Caco-2 (cell line): ENCODE data around the gene KAT5. TPM values are rescaled to one million over a fixed set of nuclear protein-coding genes. Genes with fewer than 3 reads are reported as not detected.
"Not testable (repeated sequence)": the region's sequence is repeated elsewhere in the genome, so short reads cannot be mapped to it uniquely, and the experiment has no call there.

Source experiments
- BruUV-seq: library from RNA; stranded (reverse); fragments of 400-500 nt; replicated peaks from 2 replicates; lab custom pipeline; 2021; lab: Mats Ljungman, UMichigan
- CTCF ChIA-PET: fragments of 300-600 bp; sonication (Branson Sonifier 250); formaldehyde crosslinking; loops from one replicate; lab custom pipeline; 2022; ENCODE audit warnings: antibody characterized with exemption; lab: Charles Lee
- POLR2A ChIA-PET: fragments of 300-600 bp; sonication (Branson Sonifier 250); formaldehyde crosslinking; loops from one replicate; lab custom pipeline; 2022; ENCODE audit warnings: antibody characterized with exemption; lab: Charles Lee
- DNase-seq, 2 experiments: peaks; one replicate each; pipeline versions ENCODE4 v3.0.0 to v3.0.0-alpha.2; 2020 to 2022
- H3K27me3 ChIP-seq: replicated peaks from 2 replicates; pipeline ENCODE4 v1.6.0; 2011; ENCODE audit warnings: low read length; ENCODE audit not compliant: control insufficient read depth, insufficient read depth
- H3K36me3 ChIP-seq: 2 replicates; pipeline ENCODE4 v1.5.1; 2011; ENCODE audit warnings: low read length; ENCODE audit not compliant: control insufficient read depth, insufficient read depth
- H3K4me1 ChIP-seq: fragments of 250-450 bp; sonication (Bioruptor Pico); 2 replicates; pipeline ENCODE4 v1.5.1; 2020; ENCODE audit warnings: mild to moderate bottlenecking
- H3K4me3 ChIP-seq: 2 replicates; pipeline ENCODE4 v1.5.1; 2011; ENCODE audit warnings: low read depth, mild to moderate bottlenecking, control low read depth, low read length
- H3K9me3 ChIP-seq: fragments of 250-450 bp; sonication (Bioruptor Pico); 2 replicates; pipeline ENCODE4 v1.5.1; 2020; ENCODE audit warnings: mild to moderate bottlenecking, moderate library complexity
- H3K27ac Mint-ChIP-seq: one replicate; pipeline ENCODE4 v1.8.0; 2022; ENCODE audit warnings: mixed read lengths; ENCODE audit not compliant: unreplicated experiment
- H3K27me3 Mint-ChIP-seq: one replicate; pipeline ENCODE4 v1.8.0; 2022; ENCODE audit warnings: mixed read lengths; ENCODE audit not compliant: insufficient read depth, unreplicated experiment
- H3K36me3 Mint-ChIP-seq: one replicate; pipeline ENCODE4 v1.8.0; 2022; ENCODE audit warnings: mild to moderate bottlenecking, mixed read lengths; ENCODE audit not compliant: insufficient read depth, unreplicated experiment
- H3K4me1 Mint-ChIP-seq: one replicate; pipeline ENCODE4 v1.8.0; 2022; ENCODE audit warnings: low read depth, mixed read lengths; ENCODE audit not compliant: unreplicated experiment
- H3K4me3 Mint-ChIP-seq: one replicate; pipeline ENCODE4 v1.8.0; 2022; ENCODE audit warnings: mild to moderate bottlenecking, moderate library complexity, mixed read lengths; ENCODE audit not compliant: unreplicated experiment
- H3K9me3 Mint-ChIP-seq: one replicate; pipeline ENCODE4 v1.8.0; 2022; ENCODE audit warnings: mixed read lengths; ENCODE audit not compliant: unreplicated experiment
- intact Hi-C: fragments of 100-400 bp; cut with micrococcal nuclease; formaldehyde crosslinking; loops from one replicate; pipeline ENCODE4 v1.10.0; 2022; ENCODE audit not compliant: unreplicated experiment
- total RNA-seq: library from RNA; stranded (reverse); gene quantifications from 2 replicates; pipeline ENCODE4 v1.2.3, GENCODE V29; 2022
- TF ChIP-seq, protein P1 (sequence below), 2 experiments: fragments of 200-600 bp in 1 of 2; IDR thresholded peaks; 1 replicate in 1 of 2; 2 replicates in 1 of 2; pipeline versions ENCODE4 v1.5.1 to v1.8.0; 2011 to 2022; ENCODE audit warnings: antibody characterized with exemption in 1 of 2, control low read depth in 1 of 2, inconsistent platforms in 1 of 2, low read depth in 1 of 2, low read length in 1 of 2, mild to moderate bottlenecking in 1 of 2, moderate library complexity in 1 of 2; ENCODE audit not compliant: insufficient read depth in 1 of 2, severe bottlenecking in 1 of 2, unreplicated experiment in 1 of 2

KAT5 gene
- total RNA-seq, 1 experiment from 2014 or later: 70.1 TPM

DNA sequence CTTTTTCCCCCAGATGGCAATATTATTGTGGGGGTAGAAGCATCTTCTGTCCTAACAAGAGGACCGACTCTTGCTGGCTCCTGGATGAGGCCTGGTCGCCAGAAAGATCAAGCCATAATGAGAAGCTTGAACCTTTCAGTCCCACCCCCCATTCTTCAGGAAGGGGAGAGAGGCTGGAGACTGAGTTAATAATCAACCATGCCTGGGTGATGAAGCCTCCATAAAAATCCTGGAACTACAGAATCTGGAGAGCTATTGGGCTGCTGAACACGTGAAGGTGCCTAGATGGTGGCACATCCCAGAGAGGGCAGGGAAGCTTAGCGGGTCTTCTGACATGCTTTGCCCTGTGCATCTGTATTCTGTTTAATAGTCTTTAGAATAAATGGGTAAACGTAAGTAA, 52.4 kb downstream of the KAT5 start:
- CTCF ChIA-PET: interaction anchor here (0.6 to 1.1 kb wide), 2 partner anchors 44 to 225 kb away, joined by 4 to 5 read pairs; partner anchors contain the start of gene RNASEH2C

DNA sequence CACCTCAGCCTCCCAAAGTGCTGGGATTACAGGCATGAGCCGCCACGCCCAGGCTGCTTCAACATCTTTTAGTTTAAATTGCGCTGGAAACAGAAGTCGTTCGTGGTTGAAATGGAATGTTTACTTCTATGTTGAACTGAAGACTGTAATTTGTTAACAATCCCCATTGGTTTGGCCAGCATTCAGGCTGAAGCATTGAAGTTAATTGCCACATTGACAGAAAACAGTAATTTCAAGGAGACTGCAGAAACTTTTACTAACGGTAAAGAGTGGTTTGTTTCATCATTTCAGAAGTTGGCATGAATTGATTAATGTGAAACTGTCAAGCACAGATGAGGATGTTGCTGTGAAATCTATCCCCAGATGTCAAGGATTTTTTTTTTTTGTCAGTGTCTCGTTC, 54.5 kb downstream of the KAT5 start:
- H3K9me3 ChIP-seq: no peaks in the 10 kb centered on the region; the same call in 1 of the 2 replicates
- intact Hi-C loops: no loop called here
- Mint-ChIP-seq H3K27me3 (no peaks in the 10 kb centered on the region), H3K9me3 (no peaks in the 10 kb centered on the region), H3K4me3 (no peak overlapping the region), H3K27ac (no peak overlapping the region), H3K4me1 (peaks cover 13% of the 10 kb centered on the region), H3K36me3 (peaks cover 7% of the 10 kb centered on the region)
- POLR2A ChIA-PET: no interaction called here
- TF ChIP-seq, protein P1, sequence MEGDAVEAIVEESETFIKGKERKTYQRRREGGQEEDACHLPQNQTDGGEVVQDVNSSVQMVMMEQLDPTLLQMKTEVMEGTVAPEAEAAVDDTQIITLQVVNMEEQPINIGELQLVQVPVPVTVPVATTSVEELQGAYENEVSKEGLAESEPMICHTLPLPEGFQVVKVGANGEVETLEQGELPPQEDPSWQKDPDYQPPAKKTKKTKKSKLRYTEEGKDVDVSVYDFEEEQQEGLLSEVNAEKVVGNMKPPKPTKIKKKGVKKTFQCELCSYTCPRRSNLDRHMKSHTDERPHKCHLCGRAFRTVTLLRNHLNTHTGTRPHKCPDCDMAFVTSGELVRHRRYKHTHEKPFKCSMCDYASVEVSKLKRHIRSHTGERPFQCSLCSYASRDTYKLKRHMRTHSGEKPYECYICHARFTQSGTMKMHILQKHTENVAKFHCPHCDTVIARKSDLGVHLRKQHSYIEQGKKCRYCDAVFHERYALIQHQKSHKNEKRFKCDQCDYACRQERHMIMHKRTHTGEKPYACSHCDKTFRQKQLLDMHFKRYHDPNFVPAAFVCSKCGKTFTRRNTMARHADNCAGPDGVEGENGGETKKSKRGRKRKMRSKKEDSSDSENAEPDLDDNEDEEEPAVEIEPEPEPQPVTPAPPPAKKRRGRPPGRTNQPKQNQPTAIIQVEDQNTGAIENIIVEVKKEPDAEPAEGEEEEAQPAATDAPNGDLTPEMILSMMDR (IDR thresholded peaks at IDR 0.05; ENCODE audit: insufficient read depth in 1 of 2, low read depth in 1 of 2, low read length in 1 of 2, severe bottlenecking in 1 of 2, unreplicated experiment in 1 of 2): no peak
- BruUV-seq: no TSS peak
- no peak overlapping the region for H3K4me3 ChIP-seq
- peaks cover 10% of the 10 kb centered on the region for H3K4me1 ChIP-seq
- no peak for DNase-seq
- H3K36me3 ChIP-seq: no peaks in the 10 kb centered on the region
- no peaks in the 10 kb centered on the region for H3K27me3 ChIP-seq
- CTCF ChIA-PET: no interaction called here

More for the DNA sequence above, 52.4 kb downstream of the KAT5 start:
- DNase-seq: no peak
- no peaks in the 10 kb centered on the region for H3K36me3 ChIP-seq
- no peaks in the 10 kb centered on the region for H3K27me3 Mint-ChIP-seq
- H3K36me3 Mint-ChIP-seq: no peaks in the 10 kb centered on the region
- H3K27ac Mint-ChIP-seq: no peak overlapping the region
- H3K9me3 ChIP-seq: no peaks in the 10 kb centered on the region; the same call in 1 of the 2 replicates
- intact Hi-C loops: no loop called here
- no peaks in the 10 kb centered on the region for H3K4me1 ChIP-seq
- TF ChIP-seq, protein P1 (IDR thresholded peaks at IDR 0.05; ENCODE audit: insufficient read depth in 1 of 2, low read depth in 1 of 2, low read length in 1 of 2, severe bottlenecking in 1 of 2, unreplicated experiment in 1 of 2): no peak
- no peaks in the 10 kb centered on the region for H3K27me3 ChIP-seq
- no peaks in the 10 kb centered on the region for H3K9me3 Mint-ChIP-seq
- POLR2A ChIA-PET: interaction anchor here (0.7 kb wide), 1 partner anchor 52 kb away, joined by 3 read pairs; no protein-coding TSS in a partner anchor
- BruUV-seq: no TSS peak
- no peak overlapping the region for H3K4me3 ChIP-seq
- no peaks in the 10 kb centered on the region for H3K4me1 Mint-ChIP-seq
- no peak overlapping the region for H3K4me3 Mint-ChIP-seq

DNA sequence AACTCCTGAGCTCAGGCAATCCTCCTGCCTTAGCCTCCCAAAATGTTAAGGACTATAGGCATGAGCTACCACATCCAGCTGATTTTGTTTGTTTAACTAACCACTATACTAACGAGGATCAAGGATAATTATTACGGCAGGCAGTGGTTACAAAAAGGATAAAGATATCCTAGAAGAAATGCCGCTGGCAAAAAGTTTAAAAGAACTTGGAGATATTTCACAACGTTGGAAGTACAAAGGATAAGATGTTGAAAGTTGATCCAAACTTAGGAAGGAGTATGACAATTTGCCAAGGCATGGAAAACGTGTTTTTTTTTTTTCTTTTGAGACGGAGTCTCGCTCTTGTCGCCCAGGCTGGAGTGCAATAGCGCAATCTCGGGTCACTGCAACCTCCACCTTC, 55.4 kb downstream of the KAT5 start:
- H3K9me3 Mint-ChIP-seq: no peaks in the 10 kb centered on the region
- H3K4me1 Mint-ChIP-seq: peaks cover 15% of the 10 kb centered on the region
- no peak overlapping the region for H3K4me3 ChIP-seq
- no peaks in the 10 kb centered on the region for H3K9me3 ChIP-seq
- TF ChIP-seq, protein P1 (IDR thresholded peaks at IDR 0.05; ENCODE audit: insufficient read depth in 1 of 2, low read depth in 1 of 2, low read length in 1 of 2, severe bottlenecking in 1 of 2, unreplicated experiment in 1 of 2): no peak
- no peaks in the 10 kb centered on the region for H3K27me3 ChIP-seq
- intact Hi-C loops: no loop called here
- no peaks in the 10 kb centered on the region for H3K36me3 ChIP-seq
- no TSS peak for BruUV-seq
- ChIA-PET CTCF (interaction anchor here (1.5 kb wide), 1 partner anchor 9 kb away, joined by 5 read pairs; no protein-coding TSS in a partner anchor), POLR2A (no interaction called here)
- no peak overlapping the region for H3K27ac Mint-ChIP-seq
- DNase-seq: no peak
- H3K4me3 Mint-ChIP-seq: no peak overlapping the region
- peaks cover 7% of the 10 kb centered on the region for H3K36me3 Mint-ChIP-seq
- peaks cover 15% of the 10 kb centered on the region for H3K4me1 ChIP-seq
- no peaks in the 10 kb centered on the region for H3K27me3 Mint-ChIP-seq

DNA sequence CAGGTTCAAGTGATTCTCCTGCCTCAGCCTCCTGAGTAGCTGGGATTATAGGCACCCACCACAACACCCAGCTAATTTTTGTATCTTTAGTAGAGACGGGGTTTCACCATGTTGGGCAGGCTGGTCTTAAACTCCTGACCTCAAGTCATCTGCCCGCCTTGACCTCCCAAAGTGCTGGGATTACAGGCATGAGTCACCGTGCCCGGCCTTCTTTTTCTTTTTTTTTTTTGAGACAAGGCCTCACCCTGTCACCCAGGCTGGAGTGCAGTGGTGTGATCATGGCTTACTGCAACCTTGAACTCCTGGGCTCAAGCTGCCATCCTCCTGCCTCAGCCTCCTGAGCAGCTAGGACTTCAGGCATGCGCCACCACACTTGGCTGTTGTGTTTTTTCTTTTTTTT, 55.8 kb downstream of the KAT5 start:
- H3K9me3 Mint-ChIP-seq, H3K9me3 ChIP-seq, H3K27ac Mint-ChIP-seq, H3K36me3 ChIP-seq, H3K27me3 Mint-ChIP-seq, BruUV-seq, DNase-seq, POLR2A ChIA-PET, H3K27me3 ChIP-seq, H3K36me3 Mint-ChIP-seq, H3K4me3 ChIP-seq, intact Hi-C loops, H3K4me3 Mint-ChIP-seq: not testable (repeated sequence)
- CTCF ChIA-PET: interaction anchor here (1.5 kb wide), 1 partner anchor 9 kb away, joined by 5 read pairs; no protein-coding TSS in a partner anchor
- peaks cover 15% of the 10 kb centered on the region for H3K4me1 Mint-ChIP-seq
- peaks cover 15% of the 10 kb centered on the region for H3K4me1 ChIP-seq
